Spleen (tissue), 7 donors: ENCODE data around the gene GYPB.
"Not testable (repeated sequence)": the region's sequence is repeated elsewhere in the genome, so short reads cannot be mapped to it uniquely, and the experiment has no call there.

Experiments
- CTCF ChIP-seq, 11 experiments: fragments of 200-600 bp in 7 of 11; fragments of 450-650 bp in 4 of 11; sonication (generic) in 4 of 11; IDR thresholded peaks in 8 of 11; conservative IDR thresholded peaks in 3 of 11; 1 replicate in 7 of 11; 2 replicates in 4 of 11; pipeline versions ENCODE4 v1.4.0 to v1.8.0; 2016 to 2021; ENCODE audit warnings: antibody characterized with exemption in 11 of 11, inconsistent platforms in 4 of 11, mild to moderate bottlenecking in 1 of 11
- POLR2A ChIP-seq, 3 donors: fragments of 450-650 bp; IDR thresholded peaks; one replicate each; pipeline ENCODE4 v1.5.1; 2017; ENCODE audit warnings: antibody characterized with exemption in 3 of 3, mild to moderate bottlenecking in 1 of 3
- POLR2AphosphoS5 ChIP-seq, 3 donors: sonication (generic); formaldehyde crosslinking; IDR thresholded peaks; one replicate each; pipeline ENCODE4 v1.5.1; 2017; ENCODE audit warnings: antibody characterized with exemption in 3 of 3
- donor health status: DM: no; HTN: no; CAD: no; lungs with moderate emphysema.
- donor health status: DM: no; HTN: no; CAD: no.
- donor health status: DM: no; HTN: no; CAD: no.

DNA sequence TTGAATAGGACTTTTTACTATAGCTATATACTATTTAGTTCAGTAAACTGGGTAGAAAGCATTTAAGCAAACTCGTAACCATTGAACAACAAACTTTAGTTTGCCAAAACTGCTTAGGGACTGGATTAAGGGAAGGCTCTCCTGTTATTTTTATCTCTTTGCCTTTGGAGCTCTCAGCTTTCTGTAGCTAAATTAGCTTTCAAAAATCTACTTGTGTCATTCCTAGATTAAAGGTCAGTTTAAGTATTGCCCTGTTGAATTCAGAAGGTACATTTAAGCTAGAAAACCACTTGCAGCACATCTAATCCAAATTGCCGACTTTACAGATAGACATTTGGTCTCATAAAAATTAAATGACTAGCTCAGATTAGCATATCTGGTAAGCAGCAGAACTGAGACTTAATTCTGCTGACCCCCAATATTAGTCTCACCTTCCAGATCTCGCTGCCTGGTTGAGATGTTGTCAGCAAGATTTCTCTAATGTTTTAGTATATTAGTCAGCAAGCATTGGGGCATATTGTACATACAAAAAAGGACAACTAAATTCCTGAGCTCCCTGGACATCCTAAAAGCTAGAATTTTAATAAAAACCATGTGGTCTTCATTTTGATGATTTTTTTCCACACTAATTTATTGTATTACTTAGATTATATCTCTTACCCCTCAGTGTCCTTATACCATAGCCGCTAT is 14.2 kb downstream of the GYPB start:
- TF ChIP-seq CTCF (IDR thresholded peaks at IDR 0.05 in 8 of 11, conservative IDR thresholded peaks at IDR 0.05 in 3 of 11); POLR2A (IDR thresholded peaks at IDR 0.05); POLR2AphosphoS5 (IDR thresholded peaks at IDR 0.05): not testable (repeated sequence)
